ENCODE data around the gene LRCH3. TPM values are rescaled to one million over a fixed set of nuclear protein-coding genes. Genes with fewer than 3 reads are reported as not detected.

The LRCH3 gene
- total and polyA plus RNA-seq, 12 donors: 7.1 to 33.2 (median 26.3) TPM

- H3K4me3 ChIP-seq: no peak overlapping the region
- DNase-seq (no peak), ATAC-seq (peak; percentile 41 to 73 (median 58))
- WGBS, 2 donors: 44 to 57% methylated on average over 2 of the region's 2 CpGs
- H3K27ac ChIP-seq: peak overlapping the region in 8 of 10 donors; percentile 1 to 50 (median 44)
- no peaks in the 10 kb centered on the region for H3K27me3 ChIP-seq
- peaks cover 3 to 42% (median 33%) of the 10 kb centered on the region in 9 donors for H3K4me1 ChIP-seq
- intact Hi-C loops (cut with DNase I): no loop called here
- TF ChIP-seq CTCF (IDR thresholded peaks at IDR 0.05): no peak
- no peaks in the 10 kb centered on the region for H3K9me3 ChIP-seq
- no peaks in the 10 kb centered on the region for H3K36me3 ChIP-seq
Observed at GRCh38 chr3:197809356-197810020, 18.4 kb downstream of the LRCH3 start.

- no peaks in the 10 kb centered on the region for H3K27me3 ChIP-seq
- no peak overlapping the region for H3K4me3 ChIP-seq
- H3K4me1 ChIP-seq: peaks cover 3 to 42% (median 33%) of the 10 kb centered on the region in 9 donors
- 86 to 87% methylated on average over 6 of the region's 6 CpGs for WGBS, 2 donors
- no peaks in the 10 kb centered on the region for H3K36me3 ChIP-seq
- no peak for TF ChIP-seq CTCF (IDR thresholded peaks at IDR 0.05)
- ATAC-seq (no peak), DNase-seq (no peak)
- H3K27ac ChIP-seq: peak overlapping the region in 2 of 10 donors; percentile 3 to 49
- no peaks in the 10 kb centered on the region for H3K9me3 ChIP-seq
- intact Hi-C loops (cut with DNase I): no loop called here
Observed at GRCh38 chr3:197810901-197811300, 19.8 kb downstream of the LRCH3 start.

GRCh38 chr3:197811343-197811742 lies 20.3 kb downstream of the LRCH3 start:
- Histone ChIP-seq H3K27ac (peak overlapping the region in 4 of 10 donors; percentile 13 to 49 (median 23)), H3K36me3 (peaks cover 0 to 3% (median 0%) of the 10 kb centered on the region in 9 donors), H3K27me3 (no peaks in the 10 kb centered on the region), H3K4me3 (no peak overlapping the region), H3K9me3 (no peaks in the 10 kb centered on the region), H3K4me1 (peaks cover 3 to 42% (median 33%) of the 10 kb centered on the region in 9 donors)
- TF ChIP-seq CTCF (IDR thresholded peaks at IDR 0.05): no peak
- WGBS, 2 donors: 76 to 77% methylated on average over 3 of the region's 3 CpGs
- peak in 7 of 8 donors; percentile 44 to 85 (median 67) for ATAC-seq
- intact Hi-C loops (cut with DNase I): no loop called here
- peak in 1 of 2 donors; percentile 54 for DNase-seq

- Histone ChIP-seq H3K4me3 (no peak overlapping the region), H3K4me1 (peaks cover 3 to 23% (median 18%) of the 10 kb centered on the region in 9 donors), H3K27me3 (no peaks in the 10 kb centered on the region), H3K36me3 (peaks cover 0 to 22% (median 0%) of the 10 kb centered on the region in 9 donors), H3K9me3 (no peaks in the 10 kb centered on the region), H3K27ac (no peak overlapping the region)
- no peak for ATAC-seq
- no peak for DNase-seq
- TF ChIP-seq CTCF (IDR thresholded peaks at IDR 0.05): no peak
- 95% methylated on average over 4 of the region's 4 CpGs for WGBS, 2 donors
- intact Hi-C loops (cut with DNase I): no loop called here
Observed at GRCh38 chr3:197814372-197814771, 23.3 kb downstream of the LRCH3 start.

Data from heart right ventricle (tissue), 16 donors.